CD4-positive, CD25-positive, alpha-beta regulatory T cell (primary cell): Measurements from ENCODE around the gene PPP1R15B. TPM values are rescaled to one million over a fixed set of nuclear protein-coding genes. Genes with fewer than 3 reads are reported as not detected.
A peak's percentile ranks its signal among the peaks of the same experiment; 100 is the strongest.

Experiments used
- ATAC-seq, 2 donors: fragments of 150-1000 bp; cut with Tn5 transposase; one replicate each; pipeline ENCODE4 v1.10.0; 2021; ENCODE audit warnings: low read depth in 2 of 2, moderate number of reproducible peaks in 2 of 2, moderate library complexity in 1 of 2
- DNase-seq, 3 donors: peaks; one replicate each; pipeline versions ENCODE4 v3.0.0 to v3.0.0-alpha.2; 2012 to 2022; ENCODE audit warnings: mixed read lengths in 1 of 3
- H3K27ac ChIP-seq: one replicate; pipeline ENCODE4 v1.7.0; 2013; ENCODE audit warnings: mild to moderate bottlenecking, low read length; ENCODE audit not compliant: insufficient read depth, poor library complexity, severe bottlenecking
- H3K27me3 ChIP-seq: one replicate; pipeline ENCODE4 v1.7.0; 2013; ENCODE audit warnings: low read length; ENCODE audit not compliant: control insufficient read depth, insufficient read depth
- H3K36me3 ChIP-seq: one replicate; pipeline ENCODE4 v1.7.0; 2013; ENCODE audit warnings: mild to moderate bottlenecking, low read length, moderate library complexity; ENCODE audit not compliant: control insufficient read depth, insufficient read depth
- H3K4me1 ChIP-seq: 2 replicates; pipeline ENCODE4 v1.7.0; 2013; ENCODE audit warnings: mild to moderate bottlenecking, low read length; ENCODE audit not compliant: insufficient read depth, control insufficient read depth, poor library complexity, severe bottlenecking
- H3K4me3 ChIP-seq: one replicate; pipeline ENCODE4 v1.7.0; 2013; ENCODE audit warnings: low read depth, mild to moderate bottlenecking, low read length, moderate library complexity
- H3K9me3 ChIP-seq, 2 experiments: 1 replicate in 1 of 2; 2 replicates in 1 of 2; pipeline ENCODE4 v1.7.0; 2013; ENCODE audit warnings: low read length in 2 of 2, mild to moderate bottlenecking in 1 of 2, moderate library complexity in 1 of 2; ENCODE audit not compliant: control insufficient read depth in 2 of 2
- H3K27ac Mint-ChIP-seq, 3 donors: one replicate each; pipeline ENCODE4 v1.8.0; 2020 to 2022; ENCODE audit warnings: mild to moderate bottlenecking in 3 of 3, mixed read lengths in 3 of 3, moderate library complexity in 2 of 3
- H3K27me3 Mint-ChIP-seq: one replicate; pipeline ENCODE4 v1.8.0; 2022; ENCODE audit warnings: mild to moderate bottlenecking, mixed read lengths
- H3K36me3 Mint-ChIP-seq: one replicate; pipeline ENCODE4 v1.8.0; 2020; ENCODE audit warnings: mixed read lengths
- H3K4me1 Mint-ChIP-seq, 4 donors: one replicate each; pipeline ENCODE4 v1.8.0; 2020 to 2022; ENCODE audit warnings: mixed read lengths in 4 of 4, mild to moderate bottlenecking in 1 of 4
- H3K4me3 Mint-ChIP-seq, 4 donors: one replicate each; pipeline ENCODE4 v1.8.0; 2020 to 2022; ENCODE audit warnings: mild to moderate bottlenecking in 4 of 4, mixed read lengths in 4 of 4, moderate library complexity in 3 of 4
- H3K9me3 Mint-ChIP-seq, 7 donors: one replicate each; pipeline ENCODE4 v1.8.0; 2020 to 2022; ENCODE audit warnings: mixed read lengths in 7 of 7, mild to moderate bottlenecking in 3 of 7, moderate library complexity in 2 of 7
- polyA plus RNA-seq, 4 donors: library from polyadenylated mRNA; unstranded; fragments of 300-500 nt; fragmentation: Illumina TruSeq; gene quantifications; one replicate each; pipeline ENCODE4 v1.2.3, GENCODE V29; 2021
- total RNA-seq: library from RNA; stranded (reverse); gene quantifications from one replicate; pipeline ENCODE4 v1.2.3, GENCODE V29; 2022

PPP1R15B gene
- total and polyA plus RNA-seq, 5 donors from 2014 or later: 13.2 to 239 (median 22.1) TPM

- Histone ChIP-seq H3K27ac (no peak overlapping the region), H3K27me3 (no peaks in the 10 kb centered on the region), H3K4me3 (no peak overlapping the region), H3K4me1 (peaks cover 3% of the 10 kb centered on the region), H3K9me3 (no peaks in the 10 kb centered on the region), H3K36me3 (no peaks in the 10 kb centered on the region)
- Mint-ChIP-seq H3K9me3 (peaks cover 0 to 3% (median 0%) of the 10 kb centered on the region in 7 donors), H3K27ac (no peak overlapping the region), H3K4me1 (peaks cover 6 to 11% (median 9%) of the 10 kb centered on the region in 4 donors), H3K4me3 (peak overlapping the region in 1 of 4 donors; percentile 53), H3K36me3 (no peaks in the 10 kb centered on the region), H3K27me3 (no peaks in the 10 kb centered on the region)
- DNase-seq (no peak), ATAC-seq (no peak)
Observed at GRCh38 chr1:204417074-204417997, 5.7 kb upstream of the PPP1R15B start.

DNA sequence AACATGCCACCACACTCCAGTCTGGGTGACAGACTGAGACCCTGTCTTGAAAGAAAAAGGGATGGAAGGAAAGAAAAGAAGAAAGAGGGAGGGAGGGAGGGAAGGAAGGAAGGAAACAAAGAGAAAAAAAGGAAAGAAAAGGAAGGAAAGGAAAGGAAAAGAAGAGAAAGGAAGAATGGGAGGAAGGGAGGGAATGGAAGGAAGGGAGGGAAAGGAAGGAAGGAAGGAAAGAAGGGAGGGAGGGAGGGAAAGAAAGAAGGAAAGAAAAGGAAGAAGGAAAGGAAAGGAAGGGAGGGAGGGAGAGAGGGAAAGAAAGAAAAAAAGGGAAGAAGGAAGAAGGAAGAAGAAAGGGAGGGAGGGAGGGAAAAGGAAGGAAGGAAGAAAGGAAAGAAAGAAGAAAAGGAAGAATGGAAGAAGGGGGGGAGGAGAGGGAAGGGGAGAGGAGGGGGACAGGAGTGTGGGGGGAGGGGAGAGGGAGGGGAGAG, 5.0 kb upstream of the PPP1R15B start:
- H3K27me3 Mint-ChIP-seq: peaks cover 5% of the 10 kb centered on the region
- ATAC-seq (no peak), DNase-seq (no peak)
- no peak overlapping the region for H3K27ac ChIP-seq
- no peak overlapping the region for H3K4me3 Mint-ChIP-seq
- H3K4me1 ChIP-seq: peaks cover 4% of the 10 kb centered on the region
- H3K4me3 ChIP-seq: no peak overlapping the region
- H3K27ac Mint-ChIP-seq: peak overlapping the region in 1 of 3 donors; percentile 16
- no peaks in the 10 kb centered on the region for H3K36me3 Mint-ChIP-seq
- H3K9me3 Mint-ChIP-seq: peaks cover 0 to 3% (median 0%) of the 10 kb centered on the region in 7 donors
- no peaks in the 10 kb centered on the region for H3K27me3 ChIP-seq
- peaks cover 6 to 16% (median 11%) of the 10 kb centered on the region in 4 donors for H3K4me1 Mint-ChIP-seq
- no peaks in the 10 kb centered on the region for H3K36me3 ChIP-seq
- H3K9me3 ChIP-seq: no peaks in the 10 kb centered on the region

DNA sequence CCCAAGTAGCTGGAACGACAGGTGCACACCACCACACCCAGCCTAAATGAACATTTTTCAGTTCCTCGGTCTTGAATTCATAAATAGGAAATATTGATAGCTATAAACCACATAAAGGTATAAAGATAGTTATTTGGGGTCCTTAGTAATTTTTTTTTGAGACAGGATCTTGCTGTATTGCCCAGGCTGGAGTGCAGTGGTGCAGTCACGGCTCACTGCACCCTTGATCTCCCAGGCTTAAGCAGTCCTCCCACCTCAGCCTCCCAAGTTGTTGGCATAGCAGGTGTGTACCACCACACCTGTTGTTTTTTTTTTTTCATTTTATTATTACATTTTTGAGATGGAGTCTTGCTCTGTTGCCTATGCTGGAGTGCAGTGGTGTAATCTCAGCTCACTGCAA, 3.7 kb upstream of the PPP1R15B start:
- Histone ChIP-seq H3K36me3 (no peaks in the 10 kb centered on the region), H3K4me3 (no peak overlapping the region), H3K27me3 (no peaks in the 10 kb centered on the region), H3K27ac (no peak overlapping the region), H3K9me3 (no peaks in the 10 kb centered on the region), H3K4me1 (peaks cover 8% of the 10 kb centered on the region)
- no peak for ATAC-seq
- Mint-ChIP-seq H3K27ac (no peak overlapping the region), H3K9me3 (peaks cover 0 to 3% (median 0%) of the 10 kb centered on the region in 7 donors), H3K27me3 (peaks cover 10% of the 10 kb centered on the region), H3K4me3 (no peak overlapping the region), H3K36me3 (no peaks in the 10 kb centered on the region), H3K4me1 (peaks cover 6 to 16% (median 11%) of the 10 kb centered on the region in 4 donors)
- DNase-seq: no peak

DNA sequence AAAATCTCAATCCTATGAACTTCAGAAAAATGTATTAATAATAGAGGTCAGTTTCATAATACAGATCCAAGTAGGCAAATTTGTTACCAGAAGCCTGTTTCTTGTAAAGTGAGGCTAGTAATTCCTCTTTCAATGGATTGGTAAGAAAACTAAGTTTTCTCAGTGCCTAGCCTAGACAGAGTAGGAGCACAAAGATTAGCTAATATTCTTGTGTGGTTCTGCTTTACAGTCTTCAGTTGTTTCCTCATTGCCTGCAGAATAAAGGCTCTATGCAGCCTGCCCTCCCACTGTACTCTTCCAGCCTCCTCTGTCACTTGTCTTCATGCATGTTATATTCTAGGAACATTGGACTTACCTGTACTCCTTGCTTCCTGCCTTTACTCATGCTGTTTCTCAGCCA, 2.4 kb upstream of the PPP1R15B start:
- peaks cover 14% of the 10 kb centered on the region for H3K4me1 ChIP-seq
- Mint-ChIP-seq H3K9me3 (peaks cover 0 to 3% (median 0%) of the 10 kb centered on the region in 7 donors), H3K27me3 (peaks cover 10% of the 10 kb centered on the region), H3K4me1 (peaks cover 6 to 16% (median 9%) of the 10 kb centered on the region in 4 donors), H3K36me3 (peaks cover 7% of the 10 kb centered on the region), H3K4me3 (peak overlapping the region in 1 of 4 donors; percentile 88), H3K27ac (no peak overlapping the region)
- ATAC-seq (no peak), DNase-seq (no peak)
- H3K9me3 ChIP-seq: no peaks in the 10 kb centered on the region
- H3K4me3 ChIP-seq: no peak overlapping the region
- no peaks in the 10 kb centered on the region for H3K36me3 ChIP-seq
- no peaks in the 10 kb centered on the region for H3K27me3 ChIP-seq
- no peak overlapping the region for H3K27ac ChIP-seq

GRCh38 chr1:204413170-204413535, 1.5 kb upstream of the PPP1R15B start:
- Histone ChIP-seq H3K27ac (no peak overlapping the region), H3K4me1 (peaks cover 18% of the 10 kb centered on the region), H3K27me3 (no peaks in the 10 kb centered on the region), H3K36me3 (no peaks in the 10 kb centered on the region), H3K9me3 (no peaks in the 10 kb centered on the region), H3K4me3 (no peak overlapping the region)
- Mint-ChIP-seq H3K4me3 (peak overlapping the region; percentile 17 to 88 (median 74)), H3K36me3 (peaks cover 12% of the 10 kb centered on the region), H3K27me3 (peaks cover 10% of the 10 kb centered on the region), H3K9me3 (peaks cover 0 to 3% (median 0%) of the 10 kb centered on the region in 7 donors), H3K4me1 (peaks cover 8 to 16% (median 10%) of the 10 kb centered on the region in 4 donors), H3K27ac (peak overlapping the region; percentile 80 to 91 (median 90))
- ATAC-seq: no peak
- no peak for DNase-seq

- H3K27ac ChIP-seq: peak overlapping the region; percentile 100
- Mint-ChIP-seq H3K36me3 (peaks cover 22% of the 10 kb centered on the region), H3K9me3 (peaks cover 0 to 3% (median 0%) of the 10 kb centered on the region in 7 donors), H3K27me3 (peaks cover 10% of the 10 kb centered on the region), H3K27ac (peak overlapping the region; percentile 97 to 100 (median 99)), H3K4me1 (peaks cover 12 to 29% (median 19%) of the 10 kb centered on the region in 4 donors), H3K4me3 (peak overlapping the region; percentile 97 to 99 (median 98))
- peaks cover 12% of the 10 kb centered on the region for H3K36me3 ChIP-seq
- peak overlapping the region; percentile 100 for H3K4me3 ChIP-seq
- ATAC-seq (peak; percentile 12 to 14), DNase-seq (peak; percentile 23 to 41 (median 27))
- no peaks in the 10 kb centered on the region for H3K27me3 ChIP-seq
- H3K4me1 ChIP-seq: peaks cover 31% of the 10 kb centered on the region
- H3K9me3 ChIP-seq: no peaks in the 10 kb centered on the region
Observed at GRCh38 chr1:204410688-204411450, 748 bp downstream of the PPP1R15B start.

DNA sequence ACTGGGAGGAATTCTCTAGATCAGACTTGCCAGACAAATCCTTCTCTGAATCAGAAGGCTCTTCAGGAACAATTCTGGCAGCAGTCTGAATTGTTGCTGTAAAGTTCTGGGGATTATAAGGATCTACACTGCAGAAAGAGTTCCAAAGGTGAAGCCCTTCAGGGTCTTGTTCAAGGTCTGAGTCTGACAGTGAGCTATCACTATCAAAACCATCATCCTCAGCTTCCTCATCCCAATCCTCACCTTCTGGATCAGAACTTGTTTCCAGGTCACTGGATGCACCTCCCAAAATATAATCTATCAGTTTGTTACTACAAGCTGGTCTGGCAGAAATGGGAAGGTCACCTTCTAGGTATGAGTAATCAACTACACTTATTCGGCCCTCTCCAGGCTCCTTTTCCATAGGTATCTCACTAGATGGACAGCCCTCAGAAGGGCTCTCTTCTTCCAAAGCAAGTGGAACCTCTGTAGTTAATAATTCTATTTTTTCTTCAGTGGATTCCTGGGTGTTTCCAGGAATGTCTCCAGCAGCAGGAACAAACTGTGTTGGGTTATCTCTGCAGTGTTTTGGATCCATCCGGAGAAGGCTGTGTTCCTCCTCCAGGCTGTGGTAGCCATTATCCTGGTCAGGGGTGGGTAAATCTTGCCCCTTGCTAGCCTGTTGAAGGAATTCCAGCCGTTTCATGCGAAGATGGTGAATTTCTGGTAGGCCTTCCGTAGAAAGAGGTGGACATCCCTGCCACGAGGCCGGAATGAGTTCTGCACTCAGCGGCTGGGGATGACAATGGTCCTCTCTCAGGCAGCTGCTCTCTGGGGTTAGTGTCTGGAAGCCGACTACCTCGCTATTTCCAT, 1.6 kb downstream of the PPP1R15B start:
- peaks cover 24% of the 10 kb centered on the region for H3K36me3 Mint-ChIP-seq
- no peak for DNase-seq

More for the DNA sequence above, 1.6 kb downstream of the PPP1R15B start:
- H3K9me3 Mint-ChIP-seq: peaks cover 0 to 3% (median 0%) of the 10 kb centered on the region in 7 donors
- peak overlapping the region; percentile 97 to 99 (median 98) for H3K4me3 Mint-ChIP-seq
- H3K27me3 Mint-ChIP-seq: peaks cover 10% of the 10 kb centered on the region
- peaks cover 15 to 33% (median 23%) of the 10 kb centered on the region in 4 donors for H3K4me1 Mint-ChIP-seq
- H3K4me1 ChIP-seq: peaks cover 39% of the 10 kb centered on the region
- H3K36me3 ChIP-seq: peaks cover 20% of the 10 kb centered on the region
- H3K9me3 ChIP-seq: no peaks in the 10 kb centered on the region
- no peaks in the 10 kb centered on the region for H3K27me3 ChIP-seq
- H3K4me3 ChIP-seq: peak overlapping the region; percentile 100
- H3K27ac ChIP-seq: peak overlapping the region; percentile 100
- no peak for ATAC-seq
- H3K27ac Mint-ChIP-seq: peak overlapping the region; percentile 96 to 100 (median 99)
